ENCODE results near the gene PIK3R1. TPM values are rescaled to one million over a fixed set of nuclear protein-coding genes. Genes with fewer than 3 reads are reported as not detected.

PIK3R1 gene
- total and polyA plus RNA-seq, 10 donors, result 4.9 to 200 (median 108) TPM

GRCh38 chr5:68181039-68181599, 34.4 kb upstream of the PIK3R1 start:
- Histone ChIP-seq H3K36me3 (no peaks in the 10 kb centered on the region), H3K9me3 (no peaks in the 10 kb centered on the region), H3K4me3 (no peak overlapping the region), H3K27ac (no peak overlapping the region), H3K27me3 (replicated peaks in 1 of 7) (no peaks in the 10 kb centered on the region), H3K4me1 (peaks cover 0 to 17% (median 3%) of the 10 kb centered on the region in 6 donors)
- TF ChIP-seq POLR2AphosphoS5 (IDR thresholded peaks at IDR 0.05) (no peak), CTCF (IDR thresholded peaks at IDR 0.05 in 8 of 11, conservative IDR thresholded peaks at IDR 0.05 in 3 of 11) (no peak), POLR2A (IDR thresholded peaks at IDR 0.05) (no peak)
- no peak for DNase-seq
- intact Hi-C loops (cut with DNase I; ENCODE audit: low total_unique reads), result no loop called here
- 82 to 96% (median 89%) methylated on average over 3 of the region's 3 CpGs for WGBS, 5 donors

DNA sequence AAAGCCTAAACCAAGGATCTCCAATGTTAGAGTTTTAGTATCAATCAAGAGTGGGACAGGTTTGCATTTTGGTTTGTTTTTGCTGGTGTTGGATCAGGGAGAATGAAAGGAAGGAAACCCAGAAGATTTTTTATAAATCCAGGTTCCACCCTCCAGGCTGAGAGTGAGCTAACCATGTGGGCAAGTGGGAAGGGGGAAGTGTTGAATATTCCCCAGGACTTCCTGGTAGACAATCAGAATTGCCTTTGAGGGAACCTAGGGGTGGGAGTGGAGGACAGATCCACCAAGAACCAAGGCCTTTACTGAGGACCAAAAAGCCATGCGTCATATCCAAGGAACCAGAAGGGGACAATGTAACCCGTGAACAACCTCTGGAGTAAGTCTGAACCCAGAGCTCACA, 33.5 kb upstream of the PIK3R1 start:
- Histone ChIP-seq H3K36me3 (no peaks in the 10 kb centered on the region), H3K27me3 (replicated peaks in 1 of 7) (no peaks in the 10 kb centered on the region), H3K27ac (no peak overlapping the region), H3K9me3 (no peaks in the 10 kb centered on the region), H3K4me1 (peaks cover 0 to 16% (median 3%) of the 10 kb centered on the region in 6 donors), H3K4me3 (no peak overlapping the region)
- intact Hi-C loops (cut with DNase I; ENCODE audit: low total_unique reads), result no loop called here
- no peak for DNase-seq
- WGBS, 5 donors, result 79 to 96% (median 83%) methylated on average over 2 of the region's 2 CpGs
- TF ChIP-seq POLR2AphosphoS5 (IDR thresholded peaks at IDR 0.05), result no peak
- no peak for TF ChIP-seq POLR2A (IDR thresholded peaks at IDR 0.05)
- TF ChIP-seq CTCF (IDR thresholded peaks at IDR 0.05 in 8 of 11, conservative IDR thresholded peaks at IDR 0.05 in 3 of 11), result no peak

DNA sequence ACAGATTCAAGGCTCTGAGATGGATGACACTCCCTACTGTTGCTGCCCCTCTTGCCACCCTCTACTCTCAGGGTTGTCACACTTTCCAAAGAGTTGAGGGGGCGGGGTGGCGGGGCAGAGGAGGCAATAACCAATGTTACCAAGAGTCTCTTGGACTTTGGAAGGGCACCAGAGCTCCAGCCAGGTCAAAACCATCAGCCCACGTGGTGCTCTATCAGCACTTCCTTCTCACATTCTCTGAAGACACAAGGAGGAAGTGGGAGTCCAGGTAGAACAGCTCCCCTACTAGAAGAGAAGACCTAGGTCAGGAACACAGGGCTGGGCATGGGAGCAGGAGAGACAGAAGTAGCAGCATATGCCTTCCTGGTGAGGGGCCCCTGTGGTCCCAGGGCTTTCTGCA, 33.0 kb upstream of the PIK3R1 start:
- Histone ChIP-seq H3K27ac (no peak overlapping the region), H3K4me3 (no peak overlapping the region), H3K36me3 (no peaks in the 10 kb centered on the region), H3K27me3 (replicated peaks in 1 of 7) (no peaks in the 10 kb centered on the region), H3K4me1 (peaks cover 0 to 12% (median 1%) of the 10 kb centered on the region in 6 donors), H3K9me3 (no peaks in the 10 kb centered on the region)
- no peak for DNase-seq
- TF ChIP-seq CTCF (IDR thresholded peaks at IDR 0.05 in 8 of 11, conservative IDR thresholded peaks at IDR 0.05 in 3 of 11) (no peak), POLR2AphosphoS5 (IDR thresholded peaks at IDR 0.05) (no peak)
- WGBS, 5 donors, result 68 to 78% (median 74%) methylated on average over 3 of the region's 3 CpGs
- intact Hi-C loops (cut with DNase I; ENCODE audit: low total_unique reads), result no loop called here

DNA sequence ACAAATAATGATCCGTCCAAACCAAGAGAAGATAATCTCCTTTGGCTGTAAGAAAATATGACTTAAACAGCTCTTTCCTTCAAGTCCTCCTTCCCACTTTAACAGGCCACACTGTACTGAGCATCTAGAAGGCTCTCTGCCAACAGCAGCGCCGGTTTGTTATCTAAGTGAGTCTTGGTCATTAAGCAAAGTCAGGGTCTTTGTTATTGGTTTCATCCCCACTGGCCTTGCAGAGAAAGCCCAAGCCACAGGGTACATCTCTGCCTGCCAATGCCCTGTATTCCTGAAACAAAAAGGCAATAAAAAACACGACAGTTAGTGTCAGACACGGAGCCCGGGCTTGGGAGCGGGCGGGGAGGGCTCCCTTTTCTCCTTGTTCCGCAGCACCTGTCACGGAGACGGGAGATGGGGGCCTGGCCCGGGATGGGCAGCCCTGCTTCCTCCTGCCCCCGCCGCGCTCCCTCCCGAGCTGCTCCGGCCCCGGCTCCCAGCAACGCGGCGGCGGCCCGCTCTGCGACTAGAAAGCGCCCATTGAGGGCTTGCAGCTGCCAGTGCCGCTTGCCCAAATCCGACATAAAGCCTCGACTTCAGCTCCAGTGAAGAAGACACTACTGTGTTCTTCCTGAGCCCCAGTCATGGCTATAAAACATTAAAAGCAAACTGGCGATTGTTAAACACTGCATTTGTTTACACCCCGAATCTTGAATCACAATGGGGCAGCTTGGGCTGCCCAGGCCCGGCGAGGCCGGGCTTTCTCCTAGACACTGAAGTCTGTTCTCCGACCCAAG, 28.1 kb upstream of the PIK3R1 start:
- 72 to 75% (median 73%) methylated on average over 33 to 34 of the region's 34 CpGs for WGBS, 5 donors
- H3K27ac ChIP-seq, result no peak overlapping the region
- no peaks in the 10 kb centered on the region for H3K9me3 ChIP-seq
- no peaks in the 10 kb centered on the region for H3K36me3 ChIP-seq
- no peak for DNase-seq
- TF ChIP-seq POLR2AphosphoS5 (IDR thresholded peaks at IDR 0.05), result no peak
- no peak for TF ChIP-seq POLR2A (IDR thresholded peaks at IDR 0.05)
- TF ChIP-seq CTCF (IDR thresholded peaks at IDR 0.05 in 8 of 11, conservative IDR thresholded peaks at IDR 0.05 in 3 of 11), result no peak
- H3K4me1 ChIP-seq, result peaks cover 0 to 4% (median under 1%) of the 10 kb centered on the region in 6 donors
- H3K4me3 ChIP-seq, result no peak overlapping the region
- intact Hi-C loops (cut with DNase I; ENCODE audit: low total_unique reads), result no loop called here
- H3K27me3 ChIP-seq (replicated peaks in 1 of 7), result no peaks in the 10 kb centered on the region
